Caco-2 (cell line): ENCODE measurements around the gene SDR9C7. TPM values are rescaled to one million over a fixed set of nuclear protein-coding genes. Genes with fewer than 3 reads are reported as not detected.
"Not testable (repeated sequence)": the region's sequence is repeated elsewhere in the genome, so short reads cannot be mapped to it uniquely, and the experiment has no call there.

Experiments
- BruUV-seq: library from RNA; stranded (reverse); fragments of 400-500 nt; replicated peaks from 2 replicates; lab custom pipeline; 2021; lab: Mats Ljungman, UMichigan
- CTCF ChIA-PET: fragments of 300-600 bp; sonication (Branson Sonifier 250); formaldehyde crosslinking; loops from one replicate; lab custom pipeline; 2022; ENCODE audit warnings: antibody characterized with exemption; lab: Charles Lee
- POLR2A ChIA-PET: fragments of 300-600 bp; sonication (Branson Sonifier 250); formaldehyde crosslinking; loops from one replicate; lab custom pipeline; 2022; ENCODE audit warnings: antibody characterized with exemption; lab: Charles Lee
- DNase-seq, 2 experiments: peaks; one replicate each; pipeline versions ENCODE4 v3.0.0 to v3.0.0-alpha.2; 2020 to 2022
- H3K27me3 ChIP-seq: replicated peaks from 2 replicates; pipeline ENCODE4 v1.6.0; 2011; ENCODE audit warnings: low read length; ENCODE audit not compliant: control insufficient read depth, insufficient read depth
- H3K36me3 ChIP-seq: 2 replicates; pipeline ENCODE4 v1.5.1; 2011; ENCODE audit warnings: low read length; ENCODE audit not compliant: control insufficient read depth, insufficient read depth
- H3K4me1 ChIP-seq: fragments of 250-450 bp; sonication (Bioruptor Pico); 2 replicates; pipeline ENCODE4 v1.5.1; 2020; ENCODE audit warnings: mild to moderate bottlenecking
- H3K4me3 ChIP-seq: 2 replicates; pipeline ENCODE4 v1.5.1; 2011; ENCODE audit warnings: low read depth, mild to moderate bottlenecking, control low read depth, low read length
- H3K9me3 ChIP-seq: fragments of 250-450 bp; sonication (Bioruptor Pico); 2 replicates; pipeline ENCODE4 v1.5.1; 2020; ENCODE audit warnings: mild to moderate bottlenecking, moderate library complexity
- H3K27ac Mint-ChIP-seq: one replicate; pipeline ENCODE4 v1.8.0; 2022; ENCODE audit warnings: mixed read lengths; ENCODE audit not compliant: unreplicated experiment
- H3K27me3 Mint-ChIP-seq: one replicate; pipeline ENCODE4 v1.8.0; 2022; ENCODE audit warnings: mixed read lengths; ENCODE audit not compliant: insufficient read depth, unreplicated experiment
- H3K36me3 Mint-ChIP-seq: one replicate; pipeline ENCODE4 v1.8.0; 2022; ENCODE audit warnings: mild to moderate bottlenecking, mixed read lengths; ENCODE audit not compliant: insufficient read depth, unreplicated experiment
- H3K4me1 Mint-ChIP-seq: one replicate; pipeline ENCODE4 v1.8.0; 2022; ENCODE audit warnings: low read depth, mixed read lengths; ENCODE audit not compliant: unreplicated experiment
- H3K4me3 Mint-ChIP-seq: one replicate; pipeline ENCODE4 v1.8.0; 2022; ENCODE audit warnings: mild to moderate bottlenecking, moderate library complexity, mixed read lengths; ENCODE audit not compliant: unreplicated experiment
- H3K9me3 Mint-ChIP-seq: one replicate; pipeline ENCODE4 v1.8.0; 2022; ENCODE audit warnings: mixed read lengths; ENCODE audit not compliant: unreplicated experiment
- intact Hi-C: fragments of 100-400 bp; cut with micrococcal nuclease; formaldehyde crosslinking; loops from one replicate; pipeline ENCODE4 v1.10.0; 2022; ENCODE audit not compliant: unreplicated experiment
- total RNA-seq: library from RNA; stranded (reverse); gene quantifications from 2 replicates; pipeline ENCODE4 v1.2.3, GENCODE V29; 2022
- TF ChIP-seq, protein P1 (sequence below), 2 experiments: fragments of 200-600 bp in 1 of 2; IDR thresholded peaks; 1 replicate in 1 of 2; 2 replicates in 1 of 2; pipeline versions ENCODE4 v1.5.1 to v1.8.0; 2011 to 2022; ENCODE audit warnings: antibody characterized with exemption in 1 of 2, control low read depth in 1 of 2, inconsistent platforms in 1 of 2, low read depth in 1 of 2, low read length in 1 of 2, mild to moderate bottlenecking in 1 of 2, moderate library complexity in 1 of 2; ENCODE audit not compliant: insufficient read depth in 1 of 2, severe bottlenecking in 1 of 2, unreplicated experiment in 1 of 2

Gene SDR9C7
- total RNA-seq, 1 experiment from 2014 or later: not detected

DNA sequence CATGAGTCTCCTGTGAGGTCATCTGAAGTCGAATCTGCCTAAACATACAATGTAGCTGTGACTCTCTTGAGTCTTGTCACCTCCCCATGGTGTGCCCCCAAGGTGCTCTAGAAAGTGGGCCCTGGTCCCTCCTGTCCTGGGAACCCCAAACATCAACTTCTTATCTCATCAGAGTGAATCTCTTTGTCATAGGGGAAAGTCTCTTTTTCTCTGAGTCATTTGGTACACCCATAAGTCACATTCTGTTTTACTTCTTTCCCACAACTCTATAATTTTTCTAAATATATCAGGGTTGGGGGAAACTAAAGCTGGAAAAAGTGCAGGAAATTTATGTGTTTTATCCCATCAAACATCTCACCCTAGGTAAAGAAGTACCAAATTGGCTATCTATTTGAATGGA, 12.9 kb downstream of the SDR9C7 start:
- TF ChIP-seq, protein P1, sequence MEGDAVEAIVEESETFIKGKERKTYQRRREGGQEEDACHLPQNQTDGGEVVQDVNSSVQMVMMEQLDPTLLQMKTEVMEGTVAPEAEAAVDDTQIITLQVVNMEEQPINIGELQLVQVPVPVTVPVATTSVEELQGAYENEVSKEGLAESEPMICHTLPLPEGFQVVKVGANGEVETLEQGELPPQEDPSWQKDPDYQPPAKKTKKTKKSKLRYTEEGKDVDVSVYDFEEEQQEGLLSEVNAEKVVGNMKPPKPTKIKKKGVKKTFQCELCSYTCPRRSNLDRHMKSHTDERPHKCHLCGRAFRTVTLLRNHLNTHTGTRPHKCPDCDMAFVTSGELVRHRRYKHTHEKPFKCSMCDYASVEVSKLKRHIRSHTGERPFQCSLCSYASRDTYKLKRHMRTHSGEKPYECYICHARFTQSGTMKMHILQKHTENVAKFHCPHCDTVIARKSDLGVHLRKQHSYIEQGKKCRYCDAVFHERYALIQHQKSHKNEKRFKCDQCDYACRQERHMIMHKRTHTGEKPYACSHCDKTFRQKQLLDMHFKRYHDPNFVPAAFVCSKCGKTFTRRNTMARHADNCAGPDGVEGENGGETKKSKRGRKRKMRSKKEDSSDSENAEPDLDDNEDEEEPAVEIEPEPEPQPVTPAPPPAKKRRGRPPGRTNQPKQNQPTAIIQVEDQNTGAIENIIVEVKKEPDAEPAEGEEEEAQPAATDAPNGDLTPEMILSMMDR (IDR thresholded peaks at IDR 0.05; ENCODE audit: insufficient read depth in 1 of 2, low read depth in 1 of 2, low read length in 1 of 2, severe bottlenecking in 1 of 2, unreplicated experiment in 1 of 2): no peak
- Mint-ChIP-seq H3K4me3 (no peak overlapping the region), H3K27ac (no peak overlapping the region), H3K4me1 (no peaks in the 10 kb centered on the region), H3K36me3 (no peaks in the 10 kb centered on the region), H3K9me3 (no peaks in the 10 kb centered on the region), H3K27me3 (no peaks in the 10 kb centered on the region)
- DNase-seq: no peak
- POLR2A ChIA-PET: no interaction called here
- Histone ChIP-seq H3K36me3 (no peaks in the 10 kb centered on the region), H3K4me1 (no peaks in the 10 kb centered on the region), H3K9me3 (no peaks in the 10 kb centered on the region), H3K27me3 (no peaks in the 10 kb centered on the region), H3K4me3 (no peak overlapping the region)
- no TSS peak for BruUV-seq
- intact Hi-C loops: no loop called here
- CTCF ChIA-PET: no interaction called here

DNA sequence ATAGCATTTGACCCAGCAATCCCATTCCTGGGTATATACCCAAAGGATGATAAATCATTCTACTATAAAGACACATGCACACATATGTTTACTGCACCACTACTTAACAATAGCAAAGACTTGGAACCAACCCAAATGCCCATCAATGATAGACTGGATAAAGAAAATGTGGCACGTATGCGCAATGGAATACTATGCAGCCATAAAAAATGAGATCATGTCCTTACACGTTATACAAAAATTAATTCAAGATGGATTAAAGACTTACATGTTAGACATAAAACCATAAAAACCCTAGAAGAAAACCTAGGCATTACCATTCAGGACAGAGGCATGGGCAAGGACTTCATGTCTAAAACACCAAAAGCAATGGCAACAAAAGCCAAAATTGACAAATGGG, 16.1 kb downstream of the SDR9C7 start:
- H3K27me3 Mint-ChIP-seq, BruUV-seq, H3K9me3 ChIP-seq, H3K9me3 Mint-ChIP-seq, H3K36me3 Mint-ChIP-seq, CTCF ChIA-PET, H3K27ac Mint-ChIP-seq, H3K27me3 ChIP-seq, DNase-seq, H3K36me3 ChIP-seq, H3K4me3 Mint-ChIP-seq, H3K4me1 ChIP-seq, intact Hi-C loops, POLR2A ChIA-PET, H3K4me1 Mint-ChIP-seq, H3K4me3 ChIP-seq: not testable (repeated sequence)

DNA sequence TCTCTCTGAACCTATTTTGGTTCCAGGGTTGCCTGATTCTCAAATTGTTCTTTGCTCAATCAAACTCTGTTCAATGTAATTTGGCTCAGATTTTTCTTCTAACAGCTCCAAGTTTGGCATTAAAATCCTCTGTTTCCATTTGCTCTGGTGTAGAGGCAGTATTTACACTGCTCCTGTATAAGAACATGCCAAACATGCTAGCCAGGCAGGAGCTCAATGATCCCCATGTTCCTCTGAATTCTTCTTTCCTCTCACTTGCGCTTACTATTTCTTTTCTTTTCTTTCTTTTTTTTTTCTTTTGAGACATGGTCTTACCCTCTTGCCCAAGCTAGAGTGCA, 17.2 kb downstream of the SDR9C7 start:
- Histone ChIP-seq H3K4me3 (no peak overlapping the region), H3K9me3 (no peaks in the 10 kb centered on the region), H3K4me1 (no peaks in the 10 kb centered on the region), H3K27me3 (no peaks in the 10 kb centered on the region), H3K36me3 (no peaks in the 10 kb centered on the region)
- no TSS peak for BruUV-seq
- no peaks in the 10 kb centered on the region for H3K4me1 Mint-ChIP-seq
- no peak overlapping the region for H3K4me3 Mint-ChIP-seq
- ChIA-PET POLR2A (no interaction called here), CTCF (no interaction called here)
- TF ChIP-seq, protein P1 (IDR thresholded peaks at IDR 0.05; ENCODE audit: insufficient read depth in 1 of 2, low read depth in 1 of 2, low read length in 1 of 2, severe bottlenecking in 1 of 2, unreplicated experiment in 1 of 2): no peak
- peaks cover 9% of the 10 kb centered on the region for H3K9me3 Mint-ChIP-seq
- H3K27ac Mint-ChIP-seq: no peak overlapping the region
- H3K27me3 Mint-ChIP-seq: no peaks in the 10 kb centered on the region
- no peak for DNase-seq
- intact Hi-C loops: no loop called here
- no peaks in the 10 kb centered on the region for H3K36me3 Mint-ChIP-seq
